SH-SY5Y (cell line): ENCODE results near the gene EMC1.

ENCODE experiments used
- GATA2 ChIP-seq: IDR thresholded peaks from 2 replicates; pipeline ENCODE4 v1.6.1; 2011; ENCODE audit warnings: mild to moderate bottlenecking, low read depth, low read length
- GATA3 ChIP-seq: IDR thresholded peaks from 2 replicates; pipeline ENCODE4 v1.6.1; 2011; ENCODE audit warnings: low read depth, mild to moderate bottlenecking, low read length, moderate library complexity

The EMC1 gene

GRCh38 chr1:19260211-19261138 lies 9.2 kb upstream of the EMC1 start:
- TF ChIP-seq GATA3 (no peak), GATA2 (no peak)

GRCh38 chr1:19258353-19258752 lies 7.0 kb upstream of the EMC1 start:
- no peak for TF ChIP-seq GATA2
- no peak for TF ChIP-seq GATA3

DNA sequence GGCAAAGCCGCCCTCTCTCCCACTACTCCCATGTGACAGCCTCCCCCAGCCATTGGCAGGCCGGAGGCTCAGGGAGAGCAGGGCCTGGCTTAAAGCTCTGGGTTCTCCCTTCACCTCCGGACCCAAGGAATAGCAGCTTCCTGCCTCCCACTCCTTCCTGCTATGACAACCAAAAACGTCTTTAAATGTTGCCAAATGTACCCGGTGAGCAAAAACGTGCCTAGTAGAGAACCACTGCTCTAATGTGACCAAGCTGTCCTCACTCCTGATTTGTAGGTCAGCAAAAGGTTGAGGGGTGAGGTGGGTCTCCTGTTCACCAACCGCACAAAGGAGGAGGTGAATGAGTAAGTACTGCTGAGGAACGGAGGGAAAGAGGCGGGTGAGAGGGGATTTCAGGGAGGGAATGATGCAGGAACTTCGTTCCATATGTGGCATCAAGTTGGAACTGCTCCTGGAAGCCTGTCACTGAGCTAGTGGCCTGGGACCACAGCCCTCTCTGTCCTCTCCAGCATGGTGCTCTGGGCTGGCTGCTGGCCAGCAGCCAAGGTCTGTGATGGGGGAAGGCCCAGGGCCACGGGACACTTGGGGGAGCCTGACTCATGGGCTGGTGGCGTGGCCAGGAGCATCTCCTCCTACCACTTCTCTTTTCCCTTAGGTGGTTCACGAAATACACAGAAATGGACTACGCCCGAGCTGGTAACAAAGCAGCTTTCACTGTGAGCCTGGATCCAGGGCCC lies 6.0 kb upstream of the EMC1 start:
- TF ChIP-seq GATA3 (no peak), GATA2 (no peak)

DNA sequence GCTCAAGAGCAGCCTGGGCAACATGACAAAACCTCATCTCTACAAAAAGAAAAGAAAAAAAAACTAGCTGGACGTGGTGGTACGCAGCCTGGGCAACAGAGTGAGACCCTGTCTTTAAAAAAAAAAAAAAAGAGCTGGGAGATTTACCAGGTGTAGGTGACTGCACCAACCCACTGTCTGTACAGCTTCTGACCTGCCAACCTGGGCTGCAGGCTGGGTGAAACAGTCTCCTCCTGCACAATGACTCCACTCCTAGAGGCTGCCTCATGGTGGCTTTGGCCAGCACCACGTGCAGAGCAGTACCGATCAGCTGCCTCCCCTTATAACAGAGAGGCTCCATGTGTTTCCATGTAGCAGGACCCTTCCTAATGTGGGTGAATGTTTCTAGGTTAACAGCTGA lies 4.0 kb upstream of the EMC1 start:
- TF ChIP-seq GATA2 (no peak), GATA3 (no peak)

DNA sequence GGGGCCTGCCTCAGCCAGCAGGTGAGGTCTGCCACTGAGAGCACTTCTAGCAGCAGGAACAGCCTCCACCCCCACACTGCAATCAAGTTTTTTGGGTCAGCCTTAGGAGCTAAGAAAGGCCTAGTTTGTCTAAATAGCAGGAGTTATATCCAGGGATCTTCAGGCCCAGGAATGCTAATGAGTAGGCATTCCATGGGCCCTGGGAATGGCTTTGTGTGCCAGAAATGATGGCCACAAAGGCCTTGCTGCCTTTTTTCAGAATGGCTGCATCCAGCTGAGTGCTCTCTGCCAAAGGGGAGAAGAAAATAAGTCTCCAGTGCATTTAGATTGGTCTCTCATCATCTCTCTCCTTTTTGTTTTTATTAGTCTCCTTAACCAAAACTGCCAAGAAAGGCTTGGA lies 3.1 kb upstream of the EMC1 start:
- no peak for TF ChIP-seq GATA3
- TF ChIP-seq GATA2 = no peak

GRCh38 chr1:19250629-19251304 lies 557 bp downstream of the EMC1 start:
- TF ChIP-seq GATA3 (no peak), GATA2 (no peak)

DNA sequence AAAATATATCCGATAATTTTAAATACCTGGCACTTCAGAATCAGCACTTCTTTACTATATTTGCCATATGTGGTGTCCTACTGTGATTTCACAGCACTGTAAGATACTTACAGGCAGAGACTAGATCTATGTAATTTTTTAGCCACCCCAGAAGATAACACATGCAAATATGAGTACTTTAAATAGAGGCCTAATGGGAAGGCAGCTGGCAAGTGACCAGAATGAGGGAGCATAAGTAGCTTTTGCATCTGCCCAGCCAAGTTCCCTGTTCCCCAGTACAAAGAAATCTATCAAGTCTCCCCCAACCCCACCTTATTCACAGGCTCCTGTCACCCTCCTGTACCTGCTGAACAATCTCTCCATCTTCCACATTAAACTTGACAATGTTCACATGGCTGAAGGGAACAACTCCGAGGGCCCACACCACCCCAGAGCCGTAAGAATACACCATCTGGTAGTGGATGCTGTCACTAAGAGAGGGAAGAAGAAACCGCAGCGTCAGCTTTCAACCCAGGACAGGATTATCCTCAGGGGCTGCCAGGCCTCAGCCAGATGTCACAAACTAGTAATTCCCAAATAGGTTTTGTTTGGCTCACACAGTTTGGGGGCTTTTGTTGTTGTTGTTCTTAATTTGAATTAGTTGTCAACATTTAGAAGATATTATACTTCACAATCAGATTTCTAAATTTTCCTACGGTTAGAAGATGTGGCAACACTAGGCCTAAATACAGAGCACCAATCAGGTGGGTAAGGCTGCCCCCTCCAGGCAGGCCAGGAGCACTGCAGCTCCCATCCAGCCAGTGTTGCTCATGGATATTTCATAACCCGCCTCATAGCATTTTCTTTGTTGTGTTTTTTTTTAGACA lies 10.4 kb downstream of the EMC1 start:
- no peak for TF ChIP-seq GATA3
- TF ChIP-seq GATA2 = no peak

GRCh38 chr1:19239876-19240275 lies 11.4 kb downstream of the EMC1 start:
- no peak for TF ChIP-seq GATA3

- TF ChIP-seq GATA2 = no peak
- TF ChIP-seq GATA3 = no peak
These were observed 17.1 kb downstream of the EMC1 start for GRCh38 chr1:19234224-19234623.

GRCh38 chr1:19232524-19232846 lies 18.8 kb downstream of the EMC1 start:
- no peak for TF ChIP-seq GATA2
- TF ChIP-seq GATA3 = no peak

- no peak for TF ChIP-seq GATA3
- no peak for TF ChIP-seq GATA2
These were observed 21.4 kb downstream of the EMC1 start for GRCh38 chr1:19229828-19230325.

DNA sequence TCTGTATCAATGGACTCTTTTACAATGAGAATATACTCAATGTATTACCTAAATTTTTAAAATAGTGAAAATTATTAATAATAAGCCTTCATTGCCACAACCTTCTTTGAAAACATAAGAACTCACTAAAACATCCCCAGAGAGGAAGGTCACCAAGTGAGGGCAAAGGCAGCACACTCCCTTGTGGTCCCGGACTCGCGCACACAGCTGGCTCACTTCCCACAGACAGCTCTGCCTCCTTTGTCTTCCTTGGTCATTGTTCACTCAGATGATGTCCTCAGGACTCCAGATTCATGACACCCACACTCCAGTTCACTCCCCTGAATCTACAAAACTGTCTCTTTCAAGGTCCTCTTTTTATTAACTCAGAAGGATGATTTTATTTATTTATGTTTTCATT lies 22.1 kb downstream of the EMC1 start:
- TF ChIP-seq GATA2 = no peak
- no peak for TF ChIP-seq GATA3

- TF ChIP-seq GATA3 = no peak
- TF ChIP-seq GATA2 = no peak
These were observed 28.1 kb downstream of the EMC1 start for GRCh38 chr1:19222979-19223824.
